GM18909 (cell line): ENCODE data around the gene FUBP3.

Experiments
- ATAC-seq: cut with Tn5 transposase; IDR thresholded peaks from one replicate; pipeline ENCODE4 v1.9.1; 2021; ENCODE audit warnings: mild to moderate bottlenecking; ENCODE audit not compliant: unreplicated experiment, poor library complexity

Gene FUBP3

GRCh38 chr9:130632081-130632710 lies 52.8 kb downstream of the FUBP3 start:
- ATAC-seq: no peak

- no peak for ATAC-seq
These were observed 53.5 kb downstream of the FUBP3 start for GRCh38 chr9:130632841-130633240.

- ATAC-seq: no peak
These were observed 54.2 kb downstream of the FUBP3 start for GRCh38 chr9:130633336-130634190.

- ATAC-seq: no peak
These were observed 54.9 kb downstream of the FUBP3 start for GRCh38 chr9:130634191-130634768.

GRCh38 chr9:130634801-130635200 lies 55.4 kb downstream of the FUBP3 start:
- ATAC-seq: no peak

GRCh38 chr9:130635306-130635705 lies 55.9 kb downstream of the FUBP3 start:
- no peak for ATAC-seq

- no peak for ATAC-seq
These were observed 56.6 kb downstream of the FUBP3 start for GRCh38 chr9:130635721-130636647.

- ATAC-seq: no peak
These were observed 57.3 kb downstream of the FUBP3 start for GRCh38 chr9:130636648-130637020.

- no peak for ATAC-seq
These were observed 59.1 kb downstream of the FUBP3 start for GRCh38 chr9:130638284-130639123.

- no peak for ATAC-seq
These were observed 59.9 kb downstream of the FUBP3 start for GRCh38 chr9:130639124-130639765.

- no peak for ATAC-seq
These were observed 60.6 kb downstream of the FUBP3 start for GRCh38 chr9:130639866-130640555.

- no peak for ATAC-seq
These were observed 61.3 kb downstream of the FUBP3 start for GRCh38 chr9:130640681-130641080.

- no peak for ATAC-seq
These were observed 63.5 kb downstream of the FUBP3 start for GRCh38 chr9:130642926-130643325.

- no peak for ATAC-seq
These were observed 71.8 kb downstream of the FUBP3 start for GRCh38 chr9:130651221-130651620.

GRCh38 chr9:130651752-130652151 lies 72.4 kb downstream of the FUBP3 start:
- no peak for ATAC-seq

- no peak for ATAC-seq
These were observed 75.5 kb downstream of the FUBP3 start for GRCh38 chr9:130654879-130655278.

- no peak for ATAC-seq
These were observed 79.7 kb downstream of the FUBP3 start for GRCh38 chr9:130658893-130659698.
